Testis (tissue), 3 donors: ENCODE results near the gene ADPRS. TPM values are rescaled to one million over a fixed set of nuclear protein-coding genes. Genes with fewer than 3 reads are reported as not detected.

Experiments
- DNase-seq: peaks from one replicate; pipeline ENCODE4 v3.0.0-alpha.2; 2019
- H3K27ac ChIP-seq, 2 donors: fragments of 200-600 bp; sonication (generic); one replicate each; pipeline ENCODE4 v1.5.1; 2019
- H3K27me3 ChIP-seq: fragments of 200-600 bp; sonication (generic); one replicate; pipeline ENCODE4 v1.5.1; 2019
- H3K36me3 ChIP-seq: fragments of 200-600 bp; sonication (generic); one replicate; pipeline ENCODE4 v1.5.1; 2017; ENCODE audit warnings: low read depth; ENCODE audit errors: missing control alignments
- H3K4me1 ChIP-seq: fragments of 200-600 bp; sonication (generic); one replicate; pipeline ENCODE4 v1.5.1; 2019
- H3K4me3 ChIP-seq, 2 donors: fragments of 200-600 bp; sonication (generic); one replicate each; pipeline ENCODE4 v1.5.1; 2017 to 2019
- H3K9me3 ChIP-seq: fragments of 200-600 bp; sonication (generic); one replicate; pipeline ENCODE4 v1.5.1; 2017
- CTCF ChIP-seq, 3 experiments: fragments of 450-650 bp in 2 of 3; fragments of 200-600 bp in 1 of 3; sonication (generic) in 1 of 3; IDR thresholded peaks; one replicate each; pipeline ENCODE4 v1.5.1; 2016 to 2019; ENCODE audit warnings: antibody characterized with exemption in 3 of 3, mild to moderate bottlenecking in 2 of 3, moderate library complexity in 1 of 3
- POLR2A ChIP-seq: fragments of 450-650 bp; IDR thresholded peaks from one replicate; pipeline ENCODE4 v1.6.1; 2017; ENCODE audit warnings: antibody characterized with exemption, mild to moderate bottlenecking, moderate library complexity
- WGBS, 2 donors: methylation state at CpG; one replicate each; pipeline ENCODE4 v1.1.5; 2018; 5-methylcytosine and 5-hydroxymethylcytosine counted together
- intact Hi-C: fragments of 100-400 bp; cut with DNase I; formaldehyde crosslinking; loops from one replicate; pipeline ENCODE4 v1.15.1; 2023; ENCODE audit warnings: low total_unique reads
- polyA plus RNA-seq: library from polyadenylated mRNA; stranded (reverse); fragments of 350-450 nt; fragmentation: Illumina TruSeq; extraction: RNeasy Lipid Tissue Mini Kit (QIAGEN cat#74804); gene quantifications from one replicate; pipeline ENCODE4 v1.2.3, GENCODE V29; 2014; ENCODE audit warnings: low read depth, low replicate concordance; ENCODE audit not compliant: insufficient read depth
- total RNA-seq, 2 donors: library from RNA; depleted of rRNA; stranded (reverse); fragments of >200 nt; gene quantifications; one replicate each; pipeline ENCODE4 v1.2.3, GENCODE V29; 2016

ADPRS gene
- total and polyA plus RNA-seq, 3 donors from 2014 or later: 41.8 to 106 (median 84.4) TPM

DNA sequence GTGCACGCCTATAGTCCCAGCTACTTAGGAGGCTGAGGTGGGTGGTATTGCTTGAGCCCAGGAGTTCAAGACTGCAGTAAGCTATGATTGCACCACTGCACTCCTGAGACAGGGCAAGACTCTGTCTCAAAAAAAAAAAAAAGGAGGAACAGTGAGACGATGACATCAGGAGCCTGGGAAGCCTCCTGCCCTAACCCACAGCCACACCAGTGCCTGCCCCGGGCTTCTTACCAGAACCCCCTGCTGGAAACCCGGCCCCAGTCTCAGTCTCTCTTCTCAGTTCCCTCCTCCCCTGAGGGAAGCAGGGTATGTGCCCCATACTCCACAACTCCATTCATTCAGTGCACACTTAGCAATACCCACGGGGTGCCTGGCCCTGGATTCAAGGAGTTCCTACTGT, 27.2 kb downstream of the ADPRS start:
- DNase-seq: no peak
- peaks cover 10% of the 10 kb centered on the region for H3K4me1 ChIP-seq

DNA sequence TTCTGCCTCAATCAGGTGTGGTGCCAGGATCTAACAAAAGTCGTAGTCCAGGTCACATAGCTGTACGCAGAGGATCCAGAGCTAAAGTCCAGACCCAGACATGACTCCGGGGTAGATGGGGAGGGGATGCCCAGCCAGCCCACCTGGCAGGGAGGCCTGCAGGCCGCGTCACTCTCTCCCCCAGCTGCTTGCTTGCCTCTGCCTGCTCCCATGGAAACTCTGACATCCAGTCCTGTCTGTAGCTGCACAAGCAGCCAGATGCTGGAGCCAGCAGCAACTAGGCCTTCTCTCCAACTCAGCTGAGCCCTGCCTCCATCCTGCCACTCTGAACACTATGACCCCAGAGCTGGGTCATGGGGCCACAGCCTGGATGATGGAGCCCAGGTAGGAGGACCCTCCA, 28.2 kb downstream of the ADPRS start:
- Histone ChIP-seq H3K9me3 (no peaks in the 10 kb centered on the region), H3K36me3 (no peaks in the 10 kb centered on the region), H3K27ac (no peak overlapping the region), H3K4me1 (peaks cover 10% of the 10 kb centered on the region), H3K27me3 (no peaks in the 10 kb centered on the region), H3K4me3 (no peak overlapping the region)
- 48 to 84% methylated on average over 2 to 5 of the region's 5 CpGs for WGBS, 2 donors
- TF ChIP-seq POLR2A: no peak
- TF ChIP-seq CTCF (IDR thresholded peaks at IDR 0.05): no peak
- DNase-seq: no peak
- intact Hi-C loops: no loop called here

More for the DNA sequence above, 27.2 kb downstream of the ADPRS start:
- no peak overlapping the region for H3K4me3 ChIP-seq
- H3K36me3 ChIP-seq: no peaks in the 10 kb centered on the region
- no peaks in the 10 kb centered on the region for H3K9me3 ChIP-seq
- no peaks in the 10 kb centered on the region for H3K27me3 ChIP-seq
- no peak for TF ChIP-seq POLR2A
- TF ChIP-seq CTCF (IDR thresholded peaks at IDR 0.05): no peak
- 77 to 87% methylated on average over 5 of the region's 5 CpGs for WGBS, 2 donors
- no peak overlapping the region for H3K27ac ChIP-seq
- intact Hi-C loops: no loop called here

GRCh38 chr1:36118447-36119204, 29.9 kb downstream of the ADPRS start:
- no peak for DNase-seq
- Histone ChIP-seq H3K4me1 (peaks cover 10% of the 10 kb centered on the region), H3K9me3 (no peaks in the 10 kb centered on the region), H3K36me3 (no peaks in the 10 kb centered on the region), H3K27me3 (no peaks in the 10 kb centered on the region), H3K27ac (no peak overlapping the region), H3K4me3 (no peak overlapping the region)
- intact Hi-C loops: no loop called here
- TF ChIP-seq CTCF (IDR thresholded peaks at IDR 0.05): no peak
- WGBS, 2 donors: 68 to 73% methylated on average over 10 of the region's 10 CpGs

DNA sequence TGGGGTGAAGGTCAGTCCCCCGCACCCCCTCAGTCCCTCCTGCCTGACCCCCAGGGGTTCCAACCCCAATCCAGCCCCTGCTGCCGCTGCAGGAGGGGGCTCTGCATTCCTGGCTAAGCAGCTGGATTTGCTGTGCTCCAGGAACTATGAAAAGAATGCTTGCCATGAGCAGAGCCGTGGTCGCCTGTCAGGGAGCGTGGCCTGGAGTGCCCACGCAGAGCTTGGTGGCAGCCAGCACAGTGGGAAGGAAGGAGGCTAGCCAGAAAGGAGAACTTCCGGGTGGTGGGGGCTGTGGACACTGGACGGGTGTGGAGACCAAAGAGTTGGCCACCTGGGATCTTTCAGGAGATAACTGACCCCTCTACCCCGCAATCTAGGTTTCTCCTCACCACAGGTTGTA, 30.8 kb downstream of the ADPRS start:
- 58 to 75% methylated on average over 3 to 9 of the region's 9 CpGs for WGBS, 2 donors
- Histone ChIP-seq H3K9me3 (no peaks in the 10 kb centered on the region), H3K36me3 (no peaks in the 10 kb centered on the region), H3K4me1 (peaks cover 10% of the 10 kb centered on the region), H3K27me3 (no peaks in the 10 kb centered on the region), H3K27ac (peak overlapping the region in 1 of 2 donors; percentile 45), H3K4me3 (no peak overlapping the region)
- intact Hi-C loops: no loop called here
- DNase-seq: no peak
- TF ChIP-seq CTCF (IDR thresholded peaks at IDR 0.05): no peak
- TF ChIP-seq POLR2A: no peak
